ENCODE measurements around the gene ETV4. TPM values are rescaled to one million over a fixed set of nuclear protein-coding genes. Genes with fewer than 3 reads are reported as not detected.

ETV4 gene
- total and polyA plus RNA-seq, 2 of the 13 experiments (the other 11 are each of a cell fraction or from before 2014, with no cell fraction given), result 128 to 330 TPM

- TF ChIP-seq TEF (CRISPR knock-in tag; IDR thresholded peaks at IDR 0.05) (no peak), ZNF512 (CRISPR knock-in tag; IDR thresholded peaks at IDR 0.05) (no peak), HOXA3 (CRISPR knock-in tag; IDR thresholded peaks at IDR 0.05) (peak; percentile 59; the same call in 1 of the 2 replicates), POLR2A (IDR thresholded peaks at IDR 0.05; ENCODE audit: insufficient read depth in 1 of 2, low read depth in 2 of 2, low read length in 2 of 2) (no peak), HNRNPUL1 (IDR thresholded peaks at IDR 0.05; ENCODE audit: low read depth, low read length) (no peak), ZNF879 (CRISPR knock-in tag; IDR thresholded peaks at IDR 0.05) (no peak), YEATS4 (CRISPR knock-in tag; IDR thresholded peaks at IDR 0.05; ENCODE audit: borderline replicate concordance) (no peak; the same call in 1 of the 2 replicates), FOXM1 (CRISPR knock-in tag; IDR thresholded peaks at IDR 0.05) (no peak), HOXD1 (CRISPR knock-in tag; IDR thresholded peaks at IDR 0.05) (peak; percentile 95), ZIK1 (CRISPR knock-in tag; IDR thresholded peaks at IDR 0.05; ENCODE audit: borderline replicate concordance, low read depth) (no peak; the same call in 1 of the 2 replicates), ZFP36L1 (CRISPR knock-in tag; IDR thresholded peaks at IDR 0.05) (no peak), ZNF850 (CRISPR knock-in tag; conservative IDR thresholded peaks at IDR 0.05) (no peak), RAD51 (IDR thresholded peaks at IDR 0.05; ENCODE audit: borderline replicate concordance) (no peak), KMT2B (CRISPR knock-in tag; IDR thresholded peaks at IDR 0.05) (no peak), ZNF670 (CRISPR knock-in tag; IDR thresholded peaks at IDR 0.05; ENCODE audit: borderline replicate concordance) (no peak), KLF6 (CRISPR knock-in tag; IDR thresholded peaks at IDR 0.05) (no peak), ZNF264 (CRISPR knock-in tag; IDR thresholded peaks at IDR 0.05) (no peak), ZNF382 (CRISPR knock-in tag; IDR thresholded peaks at IDR 0.05; ENCODE audit: borderline replicate concordance) (no peak), CC2D1A (CRISPR knock-in tag; IDR thresholded peaks at IDR 0.05) (no peak), SOX13 (IDR thresholded peaks at IDR 0.05) (no peak), SOX13 (CRISPR knock-in tag; conservative IDR thresholded peaks at IDR 0.05 in 1 of 2, IDR thresholded peaks at IDR 0.05 in 1 of 2) (peak in 1 of 2 experiments; percentile 78; a peak in 2 of 4 replicates), NFE2L1 (CRISPR knock-in tag; IDR thresholded peaks at IDR 0.05; ENCODE audit: borderline replicate concordance) (no peak), ZNF251 (CRISPR knock-in tag; IDR thresholded peaks at IDR 0.05) (no peak), SP5 (CRISPR knock-in tag; IDR thresholded peaks at IDR 0.05; ENCODE audit: borderline replicate concordance, low read depth) (0 out of 2 replicates have a peak, but pooled peaks have one; percentile 21), GLI4 (CRISPR knock-in tag; IDR thresholded peaks at IDR 0.05; ENCODE audit: borderline replicate concordance) (no peak), PBX3 (CRISPR knock-in tag; IDR thresholded peaks at IDR 0.05; ENCODE audit: borderline replicate concordance) (no peak), ZNF777 (CRISPR knock-in tag; IDR thresholded peaks at IDR 0.05) (0 out of 2 replicates have a peak, but pooled peaks have one; percentile 42)
Observed at GRCh38 chr17:43578699-43579565, 32.8 kb upstream of the ETV4 start (continued).
